Activated CD4-positive, alpha-beta T cell treated with anti-CD3 and anti-CD28 coated beads, Interleukin-2, amount 10 ng/mL, durations not matched to agents 7 days and 5 days (primary cell): ENCODE measurements around the gene TBX21. TPM values are rescaled to one million over a fixed set of nuclear protein-coding genes. Genes with fewer than 3 reads are reported as not detected.

ENCODE experiments used
- CTCF ChIA-PET: fragments of 350-600 bp; sonication (Branson Sonifier 250); formaldehyde crosslinking; loops from one replicate; lab custom pipeline; 2021; ENCODE audit warnings: antibody characterized with exemption; lab: Charles Lee
- POLR2A ChIA-PET: fragments of 350-600 bp; sonication (Branson Sonifier 250); formaldehyde crosslinking; loops from one replicate; lab custom pipeline; 2021; ENCODE audit warnings: antibody characterized with exemption; lab: Charles Lee
- DNase-seq: peaks from one replicate; pipeline ENCODE4 v3.0.0-alpha.2; 2020
- H3K27ac Mint-ChIP-seq: one replicate; pipeline ENCODE4 v1.8.0; 2021; ENCODE audit warnings: mild to moderate bottlenecking, moderate library complexity, mixed read lengths
- H3K27me3 Mint-ChIP-seq: one replicate; pipeline ENCODE4 v1.8.0; 2021; ENCODE audit warnings: mixed read lengths
- H3K36me3 Mint-ChIP-seq: one replicate; pipeline ENCODE4 v1.8.0; 2021; ENCODE audit warnings: low read depth, mixed read lengths
- H3K4me1 Mint-ChIP-seq: one replicate; pipeline ENCODE4 v1.8.0; 2021; ENCODE audit warnings: mixed read lengths
- H3K4me3 Mint-ChIP-seq: one replicate; pipeline ENCODE4 v1.8.0; 2021; ENCODE audit warnings: mild to moderate bottlenecking, moderate library complexity, mixed read lengths
- H3K9me3 Mint-ChIP-seq: one replicate; pipeline ENCODE4 v1.8.0; 2021; ENCODE audit warnings: mixed read lengths
- total RNA-seq, 2 experiments: library from RNA; stranded (reverse); gene quantifications; one replicate each; pipeline ENCODE4 v1.2.3, GENCODE V29; 2021

Gene TBX21
- total RNA-seq, 2 experiments from 2014 or later: 13.8 to 16.0 TPM

DNA sequence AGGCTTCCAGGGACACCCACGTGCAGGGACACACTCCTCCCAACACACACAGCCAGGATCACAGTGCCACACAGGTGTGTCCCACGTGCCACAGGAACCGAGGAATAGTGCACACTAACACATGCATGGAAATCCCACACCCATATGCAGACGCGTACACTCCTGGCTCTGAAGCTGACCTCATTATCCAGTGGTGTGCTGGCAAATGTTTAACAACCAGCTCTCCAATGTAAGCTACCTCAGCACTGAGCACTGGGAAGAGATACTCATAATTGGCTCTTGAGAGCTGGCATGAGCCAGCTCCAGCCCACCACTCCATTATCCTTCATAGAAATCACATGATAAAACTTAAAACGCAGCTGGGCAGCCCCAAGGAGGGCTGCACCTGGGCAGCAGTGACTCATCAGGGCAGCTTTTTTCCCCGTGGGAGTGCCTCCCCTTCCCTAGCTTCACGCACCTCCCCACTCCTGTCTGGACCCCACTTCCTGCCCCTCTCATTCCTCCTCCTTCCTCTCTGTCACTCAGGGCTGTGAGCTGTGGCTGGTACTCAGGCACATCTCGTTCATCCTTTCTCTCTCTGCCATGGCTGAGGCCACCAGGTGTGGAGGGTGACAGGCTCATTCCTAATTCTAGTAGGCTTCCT lies 14.9 kb upstream of the TBX21 start:
- H3K27me3 Mint-ChIP-seq: no peaks in the 10 kb centered on the region
- no peaks in the 10 kb centered on the region for H3K9me3 Mint-ChIP-seq
- H3K36me3 Mint-ChIP-seq: no peaks in the 10 kb centered on the region
- H3K4me3 Mint-ChIP-seq: no peak overlapping the region
- H3K4me1 Mint-ChIP-seq: peaks cover 87% of the 10 kb centered on the region
- ChIA-PET POLR2A (interaction anchor here (0.8 to 2.0 kb wide), 2 partner anchors 9 to 15 kb away, joined by 3 to 7 read pairs; partner anchors contain the start of gene TBX21), CTCF (interaction anchor here (0.8 to 2.8 kb wide), 10 partner anchors 9 to 72 kb away, joined by 3 to 32 read pairs (median 5); partner anchors contain the start of gene TBX21)
- no peak for DNase-seq
- peak overlapping the region; percentile 48 for H3K27ac Mint-ChIP-seq

DNA sequence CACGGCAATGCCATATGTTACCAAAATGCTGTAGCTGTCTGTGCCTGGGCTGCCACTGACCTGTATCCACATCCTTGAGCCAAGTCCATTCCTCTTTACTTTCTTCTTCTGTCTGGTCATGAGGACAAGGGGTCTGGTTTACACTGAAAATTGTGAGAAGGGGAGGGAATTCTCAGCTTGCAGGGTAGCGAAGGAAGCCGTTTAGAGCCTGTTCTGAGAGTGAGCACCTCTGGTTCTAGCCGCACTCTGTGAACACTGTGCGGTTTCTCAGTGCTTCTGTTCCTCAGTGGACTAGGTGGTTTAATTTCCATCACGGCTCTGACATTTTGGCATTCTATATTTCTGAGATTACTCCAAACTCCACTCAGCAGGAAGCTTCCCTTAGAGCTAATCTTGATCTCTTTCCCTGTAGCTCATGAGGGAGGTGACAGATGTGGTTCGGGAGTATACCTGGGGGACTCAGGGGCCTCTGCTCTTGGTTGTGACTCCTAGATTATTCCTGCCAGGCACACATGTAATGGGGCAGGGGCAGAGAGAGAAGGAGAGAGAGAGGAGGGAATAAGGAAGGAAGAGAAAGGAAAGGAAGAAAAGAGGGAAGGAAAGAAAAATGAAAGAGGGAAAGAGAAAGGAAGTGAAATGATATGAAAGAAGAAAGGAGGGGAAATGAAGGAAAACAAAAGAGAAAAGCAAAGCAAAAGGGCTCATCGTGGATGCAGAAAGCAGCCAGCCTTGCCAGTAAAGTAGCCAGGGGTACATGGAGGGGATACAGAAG lies 14.2 kb upstream of the TBX21 start:
- H3K27me3 Mint-ChIP-seq: no peaks in the 10 kb centered on the region
- H3K9me3 Mint-ChIP-seq: no peaks in the 10 kb centered on the region
- POLR2A ChIA-PET: interaction anchor here (0.8 to 2.0 kb wide), 2 partner anchors 9 to 14 kb away, joined by 3 to 7 read pairs; partner anchors contain the start of gene TBX21
- peak overlapping the region; percentile 20 for H3K4me3 Mint-ChIP-seq
- peak overlapping the region; percentile 79 for H3K27ac Mint-ChIP-seq
- CTCF ChIA-PET: interaction anchor here (1.0 to 2.8 kb wide), 11 partner anchors 11 to 57 kb away, joined by 3 to 32 read pairs (median 5); partner anchors contain the start of gene TBX21
- DNase-seq: no peak
- no peaks in the 10 kb centered on the region for H3K36me3 Mint-ChIP-seq
- H3K4me1 Mint-ChIP-seq: peaks cover 84% of the 10 kb centered on the region

- CTCF ChIA-PET: interaction anchor here (1.0 to 2.8 kb wide), 7 partner anchors 12 to 58 kb away, joined by 3 to 32 read pairs (median 4); partner anchors contain the start of gene TBX21
- Mint-ChIP-seq H3K9me3 (no peaks in the 10 kb centered on the region), H3K27ac (peak overlapping the region; percentile 79), H3K4me3 (peak overlapping the region; percentile 20), H3K36me3 (no peaks in the 10 kb centered on the region), H3K4me1 (peaks cover 78% of the 10 kb centered on the region), H3K27me3 (no peaks in the 10 kb centered on the region)
- POLR2A ChIA-PET: interaction anchor here (2.0 kb wide), 1 partner anchor 13 kb away, joined by 7 read pairs; the partner anchor contains the start of gene TBX21
- peak; percentile 74 for DNase-seq
Observed at GRCh38 chr17:47719411-47720152, 13.5 kb upstream of the TBX21 start.

DNA sequence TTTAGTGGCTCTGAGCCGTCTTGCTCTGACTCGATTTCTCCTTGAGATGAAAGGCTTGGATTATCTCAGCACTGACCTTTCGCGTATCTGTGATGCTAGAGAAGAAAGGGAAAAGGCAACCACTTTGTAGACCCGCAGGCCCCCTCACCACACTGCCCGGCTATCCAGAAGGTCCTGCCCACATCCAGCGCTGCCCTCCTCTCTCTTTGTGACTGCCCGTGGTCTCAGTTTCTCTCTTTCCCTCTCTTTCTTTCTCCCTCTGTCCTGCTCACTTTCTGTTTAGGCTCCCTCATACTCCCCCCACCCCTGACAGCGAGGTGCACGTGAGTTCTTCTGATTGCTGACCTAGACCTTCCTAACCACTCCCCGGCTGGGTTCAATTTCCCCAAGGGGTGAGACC lies 12.8 kb upstream of the TBX21 start:
- POLR2A ChIA-PET: no interaction called here
- H3K9me3 Mint-ChIP-seq: no peaks in the 10 kb centered on the region
- DNase-seq: no peak
- H3K27ac Mint-ChIP-seq: peak overlapping the region; percentile 79
- H3K4me1 Mint-ChIP-seq: peaks cover 78% of the 10 kb centered on the region
- CTCF ChIA-PET: interaction anchor here (1.0 to 2.8 kb wide), 5 partner anchors 12 to 56 kb away, joined by 4 to 32 read pairs (median 6); partner anchors contain the start of gene TBX21
- H3K4me3 Mint-ChIP-seq: peak overlapping the region; percentile 18
- no peaks in the 10 kb centered on the region for H3K27me3 Mint-ChIP-seq
- H3K36me3 Mint-ChIP-seq: no peaks in the 10 kb centered on the region

DNA sequence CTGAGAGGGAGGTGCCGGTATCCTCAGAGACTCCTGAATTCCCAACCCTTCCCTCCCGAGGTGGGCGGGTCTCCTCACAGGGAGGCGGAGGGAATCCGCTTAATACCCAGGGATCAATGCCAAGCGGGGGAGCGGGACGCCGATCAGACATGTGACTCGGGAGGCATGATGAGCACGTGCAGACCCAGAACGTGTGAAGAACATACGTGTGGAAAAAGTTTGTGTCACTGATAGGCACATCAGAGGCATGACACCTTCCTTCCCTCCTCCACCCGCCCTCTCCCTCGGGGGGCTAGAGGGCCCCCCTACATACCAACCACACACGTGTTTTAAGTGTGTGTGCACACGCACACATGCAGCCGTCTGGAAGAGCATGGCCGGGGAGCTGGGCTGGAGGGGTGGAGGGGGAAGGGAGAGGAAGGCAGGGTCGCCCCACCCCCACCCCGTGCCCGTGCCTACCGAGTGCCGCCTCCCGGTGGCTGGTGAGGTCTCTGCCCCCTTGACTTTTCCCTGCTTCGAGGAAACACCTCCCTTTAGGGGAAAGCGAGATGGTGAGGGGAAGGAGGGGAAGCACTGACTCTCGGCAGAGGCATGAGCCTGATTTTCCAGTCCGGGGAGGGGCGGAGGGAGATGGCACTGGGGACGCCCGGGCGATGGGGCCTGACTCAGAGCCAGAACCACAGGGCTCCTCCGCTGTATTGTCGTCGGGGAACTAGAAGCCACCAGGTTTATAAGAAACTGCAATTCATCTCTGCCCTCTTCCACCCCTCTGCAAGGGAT lies 12.1 kb upstream of the TBX21 start:
- H3K4me1 Mint-ChIP-seq: peaks cover 76% of the 10 kb centered on the region
- no peaks in the 10 kb centered on the region for H3K9me3 Mint-ChIP-seq
- ChIA-PET POLR2A (interaction anchor here (1.1 kb wide), 1 partner anchor 12 kb away, joined by 3 read pairs; the partner anchor contains the start of gene TBX21), CTCF (interaction anchor here (0.8 to 1.6 kb wide), 4 partner anchors 8 to 22 kb away, joined by 3 to 8 read pairs (median 4); partner anchors contain the start of gene TBX21)
- no peaks in the 10 kb centered on the region for H3K27me3 Mint-ChIP-seq
- H3K36me3 Mint-ChIP-seq: no peaks in the 10 kb centered on the region
- H3K27ac Mint-ChIP-seq: peak overlapping the region; percentile 80
- peak; percentile 83 for DNase-seq
- no peak overlapping the region for H3K4me3 Mint-ChIP-seq

DNA sequence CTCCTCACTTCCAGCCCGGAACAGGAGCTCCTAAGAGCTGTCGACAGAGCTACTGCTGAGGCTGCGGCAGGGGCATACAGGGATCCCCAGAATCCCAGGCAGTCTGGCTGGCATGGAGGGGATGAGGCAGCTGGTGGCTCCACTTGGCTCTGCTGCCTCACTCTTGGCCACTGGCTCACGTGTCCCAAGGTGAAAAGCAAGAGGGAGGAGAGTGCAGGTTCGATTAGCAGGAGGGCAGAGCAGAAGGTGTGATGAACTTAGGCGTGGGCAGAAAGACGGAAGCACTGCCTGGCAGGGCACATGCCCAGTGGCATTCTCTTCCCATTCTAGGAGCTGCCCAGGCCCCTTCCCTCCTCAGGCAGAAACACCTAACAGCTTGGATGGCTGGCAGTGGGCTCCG lies 11.3 kb upstream of the TBX21 start:
- Mint-ChIP-seq H3K36me3 (no peaks in the 10 kb centered on the region), H3K27me3 (no peaks in the 10 kb centered on the region), H3K9me3 (no peaks in the 10 kb centered on the region), H3K4me3 (no peak overlapping the region), H3K27ac (peak overlapping the region; percentile 80), H3K4me1 (peaks cover 77% of the 10 kb centered on the region)
- no peak for DNase-seq
- POLR2A ChIA-PET: interaction anchor here (0.6 to 1.1 kb wide), 2 partner anchors 11 to 14 kb away, joined by 3 read pairs; partner anchors contain the start of gene TBX21
- CTCF ChIA-PET: interaction anchor here (0.8 to 1.6 kb wide), 4 partner anchors 9 to 22 kb away, joined by 3 to 8 read pairs (median 4); partner anchors contain the start of gene TBX21

GRCh38 chr17:47724705-47725104 lies 8.3 kb upstream of the TBX21 start:
- no peaks in the 10 kb centered on the region for H3K9me3 Mint-ChIP-seq
- H3K27ac Mint-ChIP-seq: peak overlapping the region; percentile 27
- H3K4me1 Mint-ChIP-seq: peaks cover 73% of the 10 kb centered on the region
- no peak for DNase-seq
- POLR2A ChIA-PET: no interaction called here
- no peaks in the 10 kb centered on the region for H3K36me3 Mint-ChIP-seq
- no peak overlapping the region for H3K4me3 Mint-ChIP-seq
- no peaks in the 10 kb centered on the region for H3K27me3 Mint-ChIP-seq
- CTCF ChIA-PET: interaction anchor here (1.2 to 1.5 kb wide), 3 partner anchors 8 to 26 kb away, joined by 3 to 6 read pairs (median 5); partner anchors contain the start of gene TBX21

- no peaks in the 10 kb centered on the region for H3K36me3 Mint-ChIP-seq
- no peak overlapping the region for H3K27ac Mint-ChIP-seq
- H3K4me1 Mint-ChIP-seq: peaks cover 70% of the 10 kb centered on the region
- no peak overlapping the region for H3K4me3 Mint-ChIP-seq
- DNase-seq: no peak
- CTCF ChIA-PET: interaction anchor here (0.7 to 1.5 kb wide), 5 partner anchors 11 to 26 kb away, joined by 3 to 5 read pairs (median 3); no protein-coding TSS in a partner anchor
- no peaks in the 10 kb centered on the region for H3K27me3 Mint-ChIP-seq
- POLR2A ChIA-PET: no interaction called here
- no peaks in the 10 kb centered on the region for H3K9me3 Mint-ChIP-seq
Observed at GRCh38 chr17:47725446-47726111, 7.5 kb upstream of the TBX21 start.

- CTCF ChIA-PET: interaction anchor here (0.6 to 1.3 kb wide), 9 partner anchors 9 to 58 kb away, joined by 3 to 4 read pairs (median 3); no protein-coding TSS in a partner anchor
- Mint-ChIP-seq H3K9me3 (no peaks in the 10 kb centered on the region), H3K4me1 (peaks cover 69% of the 10 kb centered on the region), H3K27me3 (peaks cover 1% of the 10 kb centered on the region), H3K4me3 (no peak overlapping the region), H3K36me3 (no peaks in the 10 kb centered on the region), H3K27ac (peak overlapping the region; percentile 42)
- no peak for DNase-seq
- POLR2A ChIA-PET: no interaction called here
Observed at GRCh38 chr17:47726796-47727703, 6.0 kb upstream of the TBX21 start.

GRCh38 chr17:47727704-47728036 lies 5.4 kb upstream of the TBX21 start:
- peaks cover 1% of the 10 kb centered on the region for H3K27me3 Mint-ChIP-seq
- H3K27ac Mint-ChIP-seq: peak overlapping the region; percentile 16
- no peaks in the 10 kb centered on the region for H3K9me3 Mint-ChIP-seq
- H3K4me1 Mint-ChIP-seq: peaks cover 72% of the 10 kb centered on the region
- no peak for DNase-seq
- POLR2A ChIA-PET: no interaction called here
- CTCF ChIA-PET: interaction anchor here (0.6 to 1.2 kb wide), 5 partner anchors 10 to 48 kb away, joined by 3 to 4 read pairs (median 4); no protein-coding TSS in a partner anchor
- H3K36me3 Mint-ChIP-seq: no peaks in the 10 kb centered on the region
- H3K4me3 Mint-ChIP-seq: no peak overlapping the region
